Activated CD4-positive, alpha-beta T cell treated with anti-CD3 and anti-CD28 coated beads for 24 hours (primary cell): ENCODE results near the gene VPS9D1.
"Not testable (repeated sequence)": the region's sequence is repeated elsewhere in the genome, so short reads cannot be mapped to it uniquely, and the experiment has no call there.

Experiments used
- DNase-seq, 2 donors: peaks; one replicate each; pipeline ENCODE4 v3.0.0-alpha.2; 2020; ENCODE audit warnings: low read depth in 2 of 2

Gene VPS9D1

DNA sequence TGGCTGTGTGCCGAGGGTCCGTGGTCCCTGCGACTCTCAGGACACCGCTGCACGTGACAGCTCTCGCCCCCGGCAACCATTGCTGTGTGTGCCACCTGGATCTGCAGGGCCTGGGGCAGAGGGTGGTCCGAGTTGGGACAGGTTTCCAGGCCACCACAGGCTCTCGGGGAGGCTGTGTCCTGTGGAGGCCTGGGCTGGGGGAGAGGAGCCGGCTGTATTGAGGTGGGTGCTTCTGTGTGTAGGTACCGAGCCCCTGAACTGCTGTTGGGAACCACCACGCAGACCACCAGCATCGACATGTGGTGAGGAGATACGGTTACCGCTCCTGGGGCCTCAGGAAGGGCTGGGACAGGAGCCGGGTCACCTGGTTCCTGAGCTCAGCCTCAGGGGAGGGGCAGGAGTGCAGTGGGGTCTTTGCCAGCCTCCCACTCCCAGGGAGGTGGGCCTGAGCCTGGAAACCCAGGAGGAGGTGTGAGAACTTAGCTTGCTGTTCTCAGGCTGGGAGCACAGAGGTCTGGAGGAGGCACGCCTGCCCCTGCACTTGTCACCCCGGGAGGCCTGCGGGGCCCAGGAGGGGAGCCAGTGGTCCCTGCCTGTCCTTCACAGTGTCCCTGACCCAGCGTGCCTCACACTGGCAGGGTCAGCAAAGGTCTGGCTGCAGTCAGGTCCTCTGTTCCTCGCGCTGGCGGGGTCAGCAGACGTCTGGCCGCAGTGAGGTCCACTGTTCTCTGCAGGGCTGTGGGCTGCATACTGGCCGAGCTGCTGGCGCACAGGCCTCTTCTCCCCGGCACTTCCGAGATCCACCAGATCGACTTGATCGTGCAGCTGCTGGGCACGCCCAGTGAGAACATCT is 26.5 kb downstream of the VPS9D1 start:
- DNase-seq: no peak

DNA sequence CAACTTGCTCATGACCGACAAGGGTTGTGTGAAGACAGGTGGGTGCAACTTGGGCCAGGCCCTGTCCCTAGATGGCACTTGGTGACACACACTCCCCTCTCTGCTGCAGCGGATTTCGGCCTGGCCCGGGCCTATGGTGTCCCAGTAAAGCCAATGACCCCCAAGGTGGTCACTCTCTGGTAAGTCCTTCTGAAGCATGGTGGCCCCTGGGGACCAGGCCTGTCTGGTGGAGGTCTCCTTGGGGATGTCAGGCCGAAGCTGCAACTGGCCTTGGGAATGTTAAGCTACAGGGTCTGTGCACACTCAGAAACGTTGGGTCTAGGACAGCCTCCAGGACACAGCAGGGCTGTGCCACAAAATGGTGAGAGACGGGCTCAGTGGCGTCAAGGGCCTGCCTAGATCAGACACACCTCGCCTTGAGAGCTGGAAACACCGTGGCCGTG is 27.4 kb downstream of the VPS9D1 start:
- no peak for DNase-seq

DNA sequence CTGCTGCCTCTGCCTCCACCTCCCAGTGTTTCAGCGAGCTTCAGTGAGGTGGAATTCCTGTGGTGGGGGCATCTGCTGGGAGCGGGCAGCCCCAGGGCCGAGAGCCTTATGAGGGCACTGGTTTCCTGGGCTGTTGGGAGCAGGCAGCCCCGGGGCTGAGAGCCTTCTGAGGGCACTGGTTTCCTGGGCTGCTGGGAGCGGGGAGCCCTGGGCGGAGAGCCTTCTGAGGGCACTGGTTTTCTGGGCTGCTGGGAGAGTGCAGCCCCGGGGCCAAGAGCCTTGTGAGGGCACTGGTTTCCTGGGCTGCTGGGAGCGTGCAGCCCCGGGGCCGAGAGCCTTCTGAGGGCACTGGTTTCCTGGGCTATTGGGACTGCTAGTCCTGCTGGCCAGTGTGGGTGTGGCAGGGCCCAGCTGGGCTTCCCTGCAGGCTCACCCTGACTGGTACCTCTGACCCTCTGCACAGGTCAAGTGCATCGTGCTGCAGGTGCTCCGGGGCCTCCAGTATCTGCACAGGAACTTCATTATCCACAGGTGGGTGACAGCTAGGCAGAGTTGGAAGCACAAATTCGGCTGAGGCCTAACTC is 28.6 kb downstream of the VPS9D1 start:
- DNase-seq: no peak

DNA sequence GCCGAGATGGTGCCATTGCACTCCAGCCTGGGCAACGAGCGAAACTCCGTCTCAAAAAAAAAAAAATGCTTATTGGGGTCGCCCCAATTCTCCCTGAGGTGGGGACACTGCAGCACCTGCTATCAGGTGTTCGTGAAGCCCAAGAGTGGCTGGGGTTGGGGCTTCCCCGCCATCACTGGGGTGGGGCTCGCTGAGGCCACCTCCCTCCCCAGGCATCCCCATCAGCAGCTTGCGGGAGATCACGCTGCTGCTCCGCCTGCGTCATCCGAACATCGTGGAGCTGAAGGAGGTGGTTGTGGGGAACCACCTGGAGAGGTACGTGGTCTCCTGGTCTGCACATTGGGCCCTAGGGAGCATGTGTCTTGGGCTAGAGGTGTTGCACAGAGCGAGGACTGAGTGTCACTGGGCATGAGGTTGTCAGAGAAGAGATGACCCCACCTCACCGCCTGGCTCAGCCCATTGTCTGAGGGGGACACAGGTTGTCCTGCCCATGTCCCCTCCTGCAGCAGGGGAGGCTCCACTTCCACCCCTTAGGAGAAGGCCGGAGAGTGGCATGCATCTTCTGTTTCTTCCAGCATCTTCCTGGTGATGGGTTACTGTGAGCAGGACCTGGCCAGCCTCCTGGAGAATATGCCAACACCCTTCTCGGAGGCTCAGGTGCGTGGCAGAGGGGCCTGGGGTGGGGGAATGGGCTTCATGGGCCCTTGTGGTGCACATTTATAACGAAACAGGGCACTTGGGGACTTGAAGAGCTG is 29.3 kb downstream of the VPS9D1 start:
- no peak for DNase-seq

DNA sequence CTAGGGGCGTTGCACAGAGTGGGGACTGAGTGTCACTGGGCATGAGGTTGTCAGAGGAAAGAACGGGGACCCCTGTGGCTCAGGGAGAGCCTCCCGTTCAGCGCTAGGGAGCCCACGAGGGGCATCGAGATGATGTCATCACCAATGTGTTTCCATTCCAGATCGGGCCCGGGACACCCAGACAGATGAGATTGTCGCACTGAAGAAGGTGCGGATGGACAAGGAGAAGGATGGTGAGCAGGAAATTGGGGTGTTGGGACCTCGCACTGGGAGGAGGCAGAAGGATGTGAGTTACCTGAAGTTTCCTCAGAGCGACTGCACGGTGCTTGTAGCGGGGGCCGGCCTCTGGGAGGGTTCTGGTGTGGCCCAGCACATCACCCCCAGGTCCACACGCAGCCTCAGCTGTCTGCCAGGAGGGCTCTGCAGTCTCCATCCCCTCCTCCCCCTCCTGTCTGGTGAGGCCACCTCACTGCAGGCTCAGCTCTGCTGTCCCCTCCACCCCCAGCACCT is 30.3 kb downstream of the VPS9D1 start:
- no peak for DNase-seq

DNA sequence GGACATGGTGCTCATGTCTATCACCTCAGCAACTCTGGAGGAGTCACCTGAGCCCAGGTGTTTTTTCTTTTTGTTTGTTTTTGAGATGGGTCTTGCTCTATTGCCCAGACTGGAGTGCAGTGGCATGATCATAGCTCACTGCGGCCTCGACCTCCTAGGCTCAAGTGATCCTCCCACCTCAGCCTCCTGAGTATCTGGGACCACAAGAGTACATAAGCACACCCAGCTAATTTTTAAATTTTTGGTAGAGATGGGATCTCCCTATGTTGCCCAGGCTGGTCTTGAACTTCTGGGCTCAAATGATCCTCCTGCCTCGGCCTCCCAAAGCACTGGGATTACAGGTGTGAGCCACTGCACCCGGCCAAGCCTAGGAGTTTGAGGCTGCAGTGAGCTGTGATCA is 31.1 kb downstream of the VPS9D1 start:
- DNase-seq: not testable (repeated sequence)

GRCh38 chr16:89689142-89689541 is 31.6 kb downstream of the VPS9D1 start:
- DNase-seq: no peak

GRCh38 chr16:89688395-89688794 is 32.3 kb downstream of the VPS9D1 start:
- DNase-seq: no peak

GRCh38 chr16:89687092-89687940 is 33.4 kb downstream of the VPS9D1 start:
- DNase-seq: no peak

- peak; percentile 85 to 86 for DNase-seq
Measured at GRCh38 chr16:89686520-89687091, 34.1 kb downstream of the VPS9D1 start, which contains the start of gene CDK10. CDK10 (plus strand) TSS chr16:89686689; CDS start chr16:89686711, 22 bp downstream.

GRCh38 chr16:89685916-89686315 is 34.8 kb downstream of the VPS9D1 start:
- no peak for DNase-seq

GRCh38 chr16:89678258-89678657 is 42.4 kb downstream of the VPS9D1 start:
- no peak for DNase-seq

- DNase-seq: no peak
Measured at GRCh38 chr16:89672177-89672941, 48.3 kb downstream of the VPS9D1 start.

DNA sequence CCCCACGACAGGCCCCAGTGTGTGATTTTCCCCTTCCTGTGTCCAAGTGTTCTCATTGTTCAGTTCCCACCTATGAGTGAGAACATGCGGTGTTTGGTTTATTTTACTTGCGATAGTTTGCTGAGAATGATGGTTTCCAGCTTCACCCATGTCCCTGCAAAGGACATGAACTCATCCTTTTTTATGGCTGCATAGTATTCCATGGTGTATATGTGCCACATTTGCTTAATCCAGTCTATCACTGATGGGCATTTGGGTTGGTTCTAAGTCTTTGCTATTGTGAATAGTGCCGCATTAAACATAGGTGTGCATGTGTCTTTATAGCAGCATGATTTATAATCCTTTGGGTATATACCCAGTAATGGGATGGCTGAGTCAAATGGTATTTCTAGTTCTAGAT is 49.1 kb downstream of the VPS9D1 start:
- DNase-seq: not testable (repeated sequence)

GRCh38 chr16:89670496-89671431 is 49.9 kb downstream of the VPS9D1 start:
- no peak for DNase-seq

GRCh38 chr16:89669755-89670154 is 50.9 kb downstream of the VPS9D1 start:
- no peak for DNase-seq

GRCh38 chr16:89668790-89669158 is 51.9 kb downstream of the VPS9D1 start:
- no peak for DNase-seq

DNA sequence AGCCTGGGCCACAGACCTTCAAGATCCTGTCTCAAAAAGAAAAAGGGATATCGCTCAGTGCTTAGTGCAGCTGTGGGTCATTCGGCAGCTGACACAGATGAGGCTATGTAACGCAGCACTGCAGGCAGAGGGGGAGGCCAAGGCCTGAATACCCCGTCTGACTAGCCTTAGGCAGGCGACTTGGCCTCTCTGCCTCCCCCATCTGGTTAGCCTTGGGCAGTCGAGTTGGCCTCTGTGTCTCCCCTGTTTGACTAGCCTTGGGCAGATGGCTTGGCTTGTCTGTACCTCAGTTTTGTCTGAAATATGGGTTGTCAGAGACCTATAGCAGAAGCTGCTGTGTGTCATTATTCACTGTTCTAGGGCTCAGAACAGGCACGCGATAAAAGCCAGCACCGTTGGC is 53.1 kb downstream of the VPS9D1 start:
- no peak for DNase-seq

DNA sequence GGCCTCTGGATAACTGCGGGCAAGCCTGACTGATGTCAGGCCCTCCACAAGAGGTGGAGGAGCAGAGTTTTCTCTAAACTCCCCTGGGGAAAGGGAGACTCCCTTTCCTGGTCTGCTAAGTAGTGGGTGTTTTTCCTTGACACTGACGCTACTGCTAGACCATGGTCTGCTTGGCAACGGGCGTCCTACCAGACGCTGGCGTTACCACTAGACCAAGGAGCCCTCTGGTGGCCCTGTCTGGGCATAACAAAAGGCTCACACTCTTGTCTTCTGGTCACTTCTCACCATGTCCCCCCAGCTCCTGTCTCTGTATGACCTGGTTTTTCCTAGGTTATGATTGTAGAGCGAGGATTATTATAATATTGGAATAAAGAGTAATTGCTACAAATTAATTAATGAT is 53.7 kb downstream of the VPS9D1 start:
- DNase-seq: not testable (repeated sequence)
